Fibroblast of lung (primary cell): Measurements from ENCODE around the gene PDSS1. TPM values are rescaled to one million over a fixed set of nuclear protein-coding genes. Genes with fewer than 3 reads are reported as not detected.

Source experiments
- DNase-seq, 2 donors: peaks; one replicate each; pipeline versions ENCODE4 v3.0.0 to v3.0.0-alpha.2; 2010; ENCODE audit warnings: low read depth in 2 of 2
- H2AFZ ChIP-seq: 2 replicates; pipeline ENCODE4 v1.5.1; 2012; ENCODE audit warnings: low read length, control low read depth, inconsistent platforms
- H3K27ac ChIP-seq: 2 replicates; pipeline ENCODE4 v1.5.1; 2011; ENCODE audit warnings: low read length, control low read depth; ENCODE audit not compliant: insufficient read depth
- H3K27me3 ChIP-seq: 2 replicates; pipeline ENCODE4 v1.5.1; 2011; ENCODE audit warnings: mild to moderate bottlenecking, low read length; ENCODE audit not compliant: control insufficient read depth, insufficient read depth
- H3K36me3 ChIP-seq: 2 replicates; pipeline ENCODE4 v1.5.1; 2011; ENCODE audit warnings: low read length; ENCODE audit not compliant: control insufficient read depth, insufficient read depth
- H3K4me1 ChIP-seq: 2 replicates; pipeline ENCODE4 v1.5.1; 2011; ENCODE audit warnings: low read length; ENCODE audit not compliant: control insufficient read depth, insufficient read depth; ENCODE audit errors: extremely low read depth
- H3K4me2 ChIP-seq: 2 replicates; pipeline ENCODE4 v1.5.1; 2011; ENCODE audit warnings: low read length, control low read depth; ENCODE audit not compliant: insufficient read depth; ENCODE audit errors: extremely low read depth
- H3K4me3 ChIP-seq, 4 experiments: fragments of 200-600 bp in 1 of 4; sonication (generic) in 1 of 4; replicated peaks in 1 of 4; 2 replicates each; pipeline ENCODE4 v1.5.1; 2011 to 2016; ENCODE audit warnings: low read length in 4 of 4, low read depth in 3 of 4, mild to moderate bottlenecking in 3 of 4, control low read depth in 2 of 4, inconsistent platforms in 1 of 4, mixed read lengths in 1 of 4; ENCODE audit not compliant: insufficient read depth in 1 of 4; ENCODE audit errors: control extremely low read depth in 1 of 4
- H3K79me2 ChIP-seq: 2 replicates; pipeline ENCODE4 v1.5.1; 2012; ENCODE audit warnings: mild to moderate bottlenecking, low read length, inconsistent platforms; ENCODE audit not compliant: control insufficient read depth, insufficient read depth
- H3K9ac ChIP-seq: 2 replicates; pipeline ENCODE4 v1.5.1; 2011; ENCODE audit warnings: mild to moderate bottlenecking, low read length, control low read depth; ENCODE audit not compliant: insufficient read depth
- H3K9me3 ChIP-seq: 2 replicates; pipeline ENCODE4 v1.5.1; 2012; ENCODE audit warnings: low read depth, low read length; ENCODE audit not compliant: control insufficient read depth, insufficient read depth
- H4K20me1 ChIP-seq: 2 replicates; pipeline ENCODE4 v1.5.1; 2011; ENCODE audit warnings: low read length; ENCODE audit not compliant: control insufficient read depth, insufficient read depth; ENCODE audit errors: extremely low read depth
- EZH2 ChIP-seq: IDR thresholded peaks from 2 replicates; pipeline ENCODE4 v1.5.1; 2012; ENCODE audit warnings: low read length, control low read depth, mild to moderate bottlenecking; ENCODE audit errors: missing control alignments
- polyA plus RNA-seq, 2 donors: library from polyadenylated mRNA; depleted of rRNA in 1 of 2; stranded (reverse) in 1 of 2; unstranded in 1 of 2; fragments of >200 nt; gene quantifications; 2 replicates each; pipeline ENCODE4 v1.2.1, GENCODE V29; 2011 to 2012; ENCODE audit warnings: missing spikeins in 1 of 2
- total RNA-seq: library from RNA; depleted of rRNA; stranded (reverse); fragments of >200 nt; gene quantifications from 2 replicates; pipeline ENCODE4 v1.2.1, GENCODE V29; 2014
- TF ChIP-seq, protein P1 (sequence below), 2 donors: IDR thresholded peaks in 1 of 2; conservative IDR thresholded peaks in 1 of 2; 1 replicate in 1 of 2; 2 replicates in 1 of 2; pipeline ENCODE4 v1.5.1; 2011 to 2012; ENCODE audit warnings: low read length in 2 of 2, control low read depth in 1 of 2, inconsistent platforms in 1 of 2, low read depth in 1 of 2, mild to moderate bottlenecking in 1 of 2

Gene PDSS1
- total and polyA plus RNA-seq, 2 donors (not counting 1 experiment from before 2014, with no cell fraction given) = 1.8 to 11.1 TPM

- H3K36me3 ChIP-seq = peaks cover 2% of the 10 kb centered on the region
- no peak overlapping the region for H3K4me3 ChIP-seq
- no peaks in the 10 kb centered on the region for H3K9me3 ChIP-seq
- TF ChIP-seq, protein P1, sequence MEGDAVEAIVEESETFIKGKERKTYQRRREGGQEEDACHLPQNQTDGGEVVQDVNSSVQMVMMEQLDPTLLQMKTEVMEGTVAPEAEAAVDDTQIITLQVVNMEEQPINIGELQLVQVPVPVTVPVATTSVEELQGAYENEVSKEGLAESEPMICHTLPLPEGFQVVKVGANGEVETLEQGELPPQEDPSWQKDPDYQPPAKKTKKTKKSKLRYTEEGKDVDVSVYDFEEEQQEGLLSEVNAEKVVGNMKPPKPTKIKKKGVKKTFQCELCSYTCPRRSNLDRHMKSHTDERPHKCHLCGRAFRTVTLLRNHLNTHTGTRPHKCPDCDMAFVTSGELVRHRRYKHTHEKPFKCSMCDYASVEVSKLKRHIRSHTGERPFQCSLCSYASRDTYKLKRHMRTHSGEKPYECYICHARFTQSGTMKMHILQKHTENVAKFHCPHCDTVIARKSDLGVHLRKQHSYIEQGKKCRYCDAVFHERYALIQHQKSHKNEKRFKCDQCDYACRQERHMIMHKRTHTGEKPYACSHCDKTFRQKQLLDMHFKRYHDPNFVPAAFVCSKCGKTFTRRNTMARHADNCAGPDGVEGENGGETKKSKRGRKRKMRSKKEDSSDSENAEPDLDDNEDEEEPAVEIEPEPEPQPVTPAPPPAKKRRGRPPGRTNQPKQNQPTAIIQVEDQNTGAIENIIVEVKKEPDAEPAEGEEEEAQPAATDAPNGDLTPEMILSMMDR (conservative IDR thresholded peaks at IDR 0.05 in 1 of 2, IDR thresholded peaks at IDR 0.05 in 1 of 2; ENCODE audit: low read depth in 1 of 2, low read length in 2 of 2) = no peak
- no peak for TF ChIP-seq EZH2
- H3K4me1 ChIP-seq = no peaks in the 10 kb centered on the region
- DNase-seq = no peak
- no peak overlapping the region for H2AFZ ChIP-seq
- H3K4me2 ChIP-seq = no peak overlapping the region
- H4K20me1 ChIP-seq = no peaks in the 10 kb centered on the region
- no peaks in the 10 kb centered on the region for H3K27me3 ChIP-seq
- H3K79me2 ChIP-seq = peaks cover 15% of the 10 kb centered on the region
- H3K27ac ChIP-seq = no peak overlapping the region
- no peak overlapping the region for H3K9ac ChIP-seq
These were observed 8.7 kb downstream of the PDSS1 start for GRCh38 chr10:26706206-26706605.

DNA sequence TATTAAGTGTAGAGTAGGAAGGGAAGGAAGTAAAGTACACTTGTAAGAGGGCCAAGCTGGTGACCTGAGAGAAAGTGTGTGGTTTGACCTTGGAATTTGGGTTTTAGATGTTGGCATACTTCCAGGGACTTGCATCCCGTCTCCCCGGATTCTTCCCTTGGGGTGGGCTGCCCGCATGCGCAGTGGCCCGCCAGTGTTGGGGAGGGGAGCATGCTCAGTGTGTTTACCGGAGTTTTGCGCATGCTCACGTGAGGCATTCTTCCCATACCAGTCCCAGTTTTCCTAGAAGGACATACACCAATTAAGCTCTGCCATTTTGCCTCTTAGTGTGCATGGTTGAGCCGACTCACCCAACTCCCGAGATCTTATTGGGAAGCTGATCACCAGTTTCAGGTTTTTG, 9.4 kb downstream of the PDSS1 start:
- Histone ChIP-seq H3K27me3 (no peaks in the 10 kb centered on the region), H2AFZ (no peak overlapping the region), H3K36me3 (peaks cover 2% of the 10 kb centered on the region), H3K27ac (no peak overlapping the region), H3K4me3 (no peak overlapping the region), H3K4me2 (no peak overlapping the region), H3K9ac (no peak overlapping the region), H3K79me2 (peaks cover 8% of the 10 kb centered on the region), H3K9me3 (no peaks in the 10 kb centered on the region), H4K20me1 (no peaks in the 10 kb centered on the region), H3K4me1 (no peaks in the 10 kb centered on the region)
- no peak for TF ChIP-seq EZH2
- TF ChIP-seq, protein P1 (conservative IDR thresholded peaks at IDR 0.05 in 1 of 2, IDR thresholded peaks at IDR 0.05 in 1 of 2; ENCODE audit: low read depth in 1 of 2, low read length in 2 of 2) = no peak
- DNase-seq = no peak

DNA sequence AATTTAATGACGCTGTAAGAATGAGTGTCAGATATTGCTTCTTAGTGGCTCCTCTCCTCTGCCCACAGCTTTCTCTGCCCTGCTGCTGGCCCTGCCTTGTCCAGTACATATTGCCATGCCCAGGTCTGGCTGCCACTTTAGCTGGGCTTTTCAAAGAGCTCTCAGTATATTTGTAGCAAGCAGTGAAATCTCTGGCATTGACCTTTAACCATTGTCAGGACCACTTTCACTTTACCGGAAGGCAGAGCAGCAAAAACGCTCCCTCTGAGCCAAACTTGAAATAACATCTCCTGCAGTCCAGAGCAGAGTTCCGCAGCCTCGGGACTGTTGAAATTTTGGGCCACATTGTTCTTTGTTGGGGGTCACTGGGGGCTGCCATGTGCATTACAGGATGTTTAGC, 13.8 kb downstream of the PDSS1 start:
- Histone ChIP-seq H2AFZ (no peak overlapping the region), H3K4me1 (no peaks in the 10 kb centered on the region), H4K20me1 (no peaks in the 10 kb centered on the region), H3K36me3 (peaks cover 2% of the 10 kb centered on the region), H3K27ac (no peak overlapping the region), H3K79me2 (no peaks in the 10 kb centered on the region), H3K4me2 (no peak overlapping the region), H3K27me3 (no peaks in the 10 kb centered on the region), H3K9me3 (no peaks in the 10 kb centered on the region), H3K9ac (no peak overlapping the region), H3K4me3 (no peak overlapping the region)
- no peak for TF ChIP-seq EZH2
- TF ChIP-seq, protein P1 (conservative IDR thresholded peaks at IDR 0.05 in 1 of 2, IDR thresholded peaks at IDR 0.05 in 1 of 2; ENCODE audit: low read depth in 1 of 2, low read length in 2 of 2) = no peak
- no peak for DNase-seq
